ENCODE data around the gene INVS.

INVS gene

DNA sequence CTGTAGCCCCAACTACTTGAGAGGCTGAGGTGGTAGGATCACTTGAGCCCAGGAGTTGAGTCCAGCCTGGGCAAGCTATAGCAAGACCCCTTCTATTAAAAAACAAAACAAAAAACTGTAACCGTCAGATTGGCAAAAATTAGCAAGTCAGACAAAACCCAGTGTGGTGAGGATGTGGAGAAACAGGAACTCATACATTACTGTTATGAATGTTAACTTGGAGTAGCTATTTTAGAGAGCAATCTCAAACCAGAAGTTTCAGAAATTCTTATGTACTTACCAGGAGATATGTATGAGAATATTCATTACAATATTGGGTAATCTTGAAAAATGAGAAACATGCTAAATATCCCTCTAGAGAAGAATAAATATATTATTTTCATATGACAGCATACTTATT lies 120.3 kb downstream of the INVS start:
- CTCF ChIA-PET = interaction anchor here (0.8 to 1.4 kb wide), 2 partner anchors 17 to 188 kb away, joined by 4 read pairs; no protein-coding TSS in a partner anchor
- peak in 2 of 3 donors; percentile 65 to 76 for DNase-seq
- H3K4me1 ChIP-seq (ENCODE audit: control extremely low read depth in 1 of 4, control insufficient read depth in 4 of 4, insufficient read depth in 4 of 4, low read length in 3 of 4) = peaks cover 0 to 7% (median 4%) of the 10 kb centered on the region in 4 experiments
- POLR2A ChIA-PET = interaction anchor here (0.7 to 1.1 kb wide), 2 partner anchors 10 to 120 kb away, joined by 3 to 4 read pairs; no protein-coding TSS in a partner anchor
- H3K27ac ChIP-seq (ENCODE audit: insufficient read depth in 1 of 2, low read depth in 1 of 2, low read length in 2 of 2, poor library complexity in 1 of 2, severe bottlenecking in 2 of 2) = peak overlapping the region; percentile 7 to 26
- peak overlapping the region in 1 of 7 experiments; percentile 24 for H3K4me3 ChIP-seq (ENCODE audit: control insufficient read depth in 1 of 7, extremely low read depth in 1 of 7, insufficient read depth in 4 of 7, low read depth in 2 of 7, low read length in 6 of 7)
- H3K9me3 ChIP-seq (ENCODE audit: control extremely low read depth in 1 of 5, control insufficient read depth in 4 of 5, insufficient read depth in 2 of 5, low read depth in 1 of 5, low read length in 4 of 5) = no peaks in the 10 kb centered on the region
- H3K27me3 ChIP-seq (replicated peaks in 2 of 5; ENCODE audit: control insufficient read depth in 4 of 5, insufficient read depth in 5 of 5, low read length in 4 of 5) = no peaks in the 10 kb centered on the region
- H3K36me3 ChIP-seq (ENCODE audit: control insufficient read depth in 4 of 4, insufficient read depth in 4 of 4, low read length in 3 of 4) = peaks cover 0 to 21% (median 2%) of the 10 kb centered on the region in 4 experiments
- WGBS (ENCODE audit: insufficient coverage) = no CpG with 5 or more reads among the region's 1 CpG

DNA sequence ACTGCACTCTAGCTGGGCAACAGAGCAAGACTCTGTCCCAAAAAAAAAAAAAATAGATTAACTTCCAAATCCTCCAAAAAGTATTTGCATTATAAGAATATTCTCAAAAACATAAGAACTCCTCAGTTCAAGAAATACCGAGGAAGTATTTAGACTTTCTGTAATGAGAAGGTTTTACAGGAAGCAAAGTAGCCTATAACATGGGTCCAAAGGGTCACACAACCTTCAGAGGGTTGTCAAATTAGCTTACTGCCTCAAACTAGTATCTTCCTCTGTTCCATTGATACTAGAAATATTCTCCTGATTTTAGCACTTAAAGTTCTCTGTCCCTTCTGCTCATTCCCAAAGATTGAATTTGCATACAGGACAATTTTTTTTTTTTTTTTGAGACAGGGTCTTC lies 121.9 kb downstream of the INVS start:
- no peak for DNase-seq
- Histone ChIP-seq H3K9me3 (ENCODE audit: control extremely low read depth in 1 of 5, control insufficient read depth in 4 of 5, insufficient read depth in 2 of 5, low read depth in 1 of 5, low read length in 4 of 5) (no peaks in the 10 kb centered on the region), H3K36me3 (ENCODE audit: control insufficient read depth in 4 of 4, insufficient read depth in 4 of 4, low read length in 3 of 4) (peaks cover 0 to 13% (median under 1%) of the 10 kb centered on the region in 4 experiments), H3K27ac (ENCODE audit: insufficient read depth in 1 of 2, low read depth in 1 of 2, low read length in 2 of 2, poor library complexity in 1 of 2, severe bottlenecking in 2 of 2) (no peak overlapping the region), H3K4me3 (ENCODE audit: control insufficient read depth in 1 of 7, extremely low read depth in 1 of 7, insufficient read depth in 4 of 7, low read depth in 2 of 7, low read length in 6 of 7) (no peak overlapping the region), H3K27me3 (replicated peaks in 2 of 5; ENCODE audit: control insufficient read depth in 4 of 5, insufficient read depth in 5 of 5, low read length in 4 of 5) (no peaks in the 10 kb centered on the region), H3K4me1 (ENCODE audit: control extremely low read depth in 1 of 4, control insufficient read depth in 4 of 4, insufficient read depth in 4 of 4, low read length in 3 of 4) (peaks cover 0 to 7% (median 4%) of the 10 kb centered on the region in 4 experiments)
- ChIA-PET CTCF (interaction anchor here (0.7 to 1.5 kb wide), 7 partner anchors 11 to 987 kb away, joined by 3 to 6 read pairs (median 3); no protein-coding TSS in a partner anchor), POLR2A (interaction anchor here (0.7 kb wide), 2 partner anchors 320 to 956 kb away, joined by 6 to 14 read pairs; no protein-coding TSS in a partner anchor)
- WGBS (ENCODE audit: insufficient coverage) = no CpG with 5 or more reads among the region's 1 CpG

DNA sequence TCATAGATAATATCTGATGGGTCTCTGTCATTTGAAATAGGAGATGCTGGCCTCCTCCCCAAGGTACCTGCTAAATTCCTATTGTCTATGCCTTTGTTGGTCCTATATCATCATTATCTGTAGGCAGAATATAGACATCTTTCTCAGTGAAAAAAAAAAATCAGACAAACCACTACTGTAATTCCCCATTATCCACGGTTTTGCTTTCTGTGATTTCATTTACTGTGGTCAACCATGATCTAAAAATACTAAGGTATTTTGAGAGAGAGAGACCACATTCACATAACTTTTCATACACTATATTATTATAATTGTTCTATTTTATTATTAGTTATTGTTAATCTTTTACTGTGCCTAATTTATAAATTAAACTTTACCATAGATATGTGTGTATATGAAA lies 122.5 kb downstream of the INVS start:
- H3K36me3 ChIP-seq (ENCODE audit: control insufficient read depth in 4 of 4, insufficient read depth in 4 of 4, low read length in 3 of 4) = peaks cover 0 to 8% (median 4%) of the 10 kb centered on the region in 4 experiments
- no peaks in the 10 kb centered on the region for H3K27me3 ChIP-seq (replicated peaks in 2 of 5; ENCODE audit: control insufficient read depth in 4 of 5, insufficient read depth in 5 of 5, low read length in 4 of 5)
- POLR2A ChIA-PET = no interaction called here
- no peak overlapping the region for H3K27ac ChIP-seq (ENCODE audit: insufficient read depth in 1 of 2, low read depth in 1 of 2, low read length in 2 of 2, poor library complexity in 1 of 2, severe bottlenecking in 2 of 2)
- no peak for DNase-seq
- no peak overlapping the region for H3K4me3 ChIP-seq (ENCODE audit: control insufficient read depth in 1 of 7, extremely low read depth in 1 of 7, insufficient read depth in 4 of 7, low read depth in 2 of 7, low read length in 6 of 7)
- H3K4me1 ChIP-seq (ENCODE audit: control extremely low read depth in 1 of 4, control insufficient read depth in 4 of 4, insufficient read depth in 4 of 4, low read length in 3 of 4) = peaks cover 0 to 7% (median 4%) of the 10 kb centered on the region in 4 experiments
- CTCF ChIA-PET = interaction anchor here (0.9 to 1.5 kb wide), 6 partner anchors 11 to 1057 kb away, joined by 3 to 4 read pairs (median 3); no protein-coding TSS in a partner anchor
- no CpG with 5 or more reads among the region's 1 CpG for WGBS (ENCODE audit: insufficient coverage)
- H3K9me3 ChIP-seq (ENCODE audit: control extremely low read depth in 1 of 5, control insufficient read depth in 4 of 5, insufficient read depth in 2 of 5, low read depth in 1 of 5, low read length in 4 of 5) = no peaks in the 10 kb centered on the region

DNA sequence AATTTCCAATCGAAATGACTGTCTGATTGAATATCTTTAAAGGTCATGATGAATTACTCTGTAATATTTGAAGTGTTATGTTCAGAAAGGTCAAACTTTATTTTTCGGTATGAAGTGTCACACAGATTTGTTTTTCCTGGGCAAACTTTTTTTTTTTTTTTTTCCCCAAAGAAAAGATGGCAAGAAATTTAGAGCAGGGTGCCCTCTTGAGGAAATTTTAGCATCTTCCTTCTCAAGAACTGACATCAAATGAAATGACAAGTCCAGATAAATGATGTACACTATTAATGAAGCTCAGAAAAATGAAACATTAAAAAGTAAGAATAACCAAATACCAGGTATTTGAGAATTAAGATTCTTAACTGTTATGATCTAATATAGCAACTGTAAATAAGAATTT lies 123.6 kb downstream of the INVS start:
- no peak overlapping the region for H3K27ac ChIP-seq (ENCODE audit: insufficient read depth in 1 of 2, low read depth in 1 of 2, low read length in 2 of 2, poor library complexity in 1 of 2, severe bottlenecking in 2 of 2)
- POLR2A ChIA-PET = no interaction called here

GRCh38 chr9:100227636-100228035 lies 128.6 kb downstream of the INVS start:
- no peak overlapping the region for H3K27ac ChIP-seq (ENCODE audit: insufficient read depth in 1 of 2, low read depth in 1 of 2, low read length in 2 of 2, poor library complexity in 1 of 2, severe bottlenecking in 2 of 2)
- H3K27me3 ChIP-seq (replicated peaks in 2 of 5; ENCODE audit: control insufficient read depth in 4 of 5, insufficient read depth in 5 of 5, low read length in 4 of 5) = no peaks in the 10 kb centered on the region
- H3K4me1 ChIP-seq (ENCODE audit: control extremely low read depth in 1 of 4, control insufficient read depth in 4 of 4, insufficient read depth in 4 of 4, low read length in 3 of 4) = no peaks in the 10 kb centered on the region
- no peaks in the 10 kb centered on the region for H3K9me3 ChIP-seq (ENCODE audit: control extremely low read depth in 1 of 5, control insufficient read depth in 4 of 5, insufficient read depth in 2 of 5, low read depth in 1 of 5, low read length in 4 of 5)
- H3K4me3 ChIP-seq (ENCODE audit: control insufficient read depth in 1 of 7, extremely low read depth in 1 of 7, insufficient read depth in 4 of 7, low read depth in 2 of 7, low read length in 6 of 7) = no peak overlapping the region
- 94% methylated on average over 2 of the region's 2 CpGs for WGBS (ENCODE audit: insufficient coverage)
- peaks cover 0 to 25% (median 12%) of the 10 kb centered on the region in 4 experiments for H3K36me3 ChIP-seq (ENCODE audit: control insufficient read depth in 4 of 4, insufficient read depth in 4 of 4, low read length in 3 of 4)
- ChIA-PET CTCF (no interaction called here), POLR2A (no interaction called here)
- DNase-seq = peak in 1 of 3 donors; percentile 4

More for the DNA sequence above, 123.6 kb downstream of the INVS start:
- WGBS (ENCODE audit: insufficient coverage) = no CpG with 5 or more reads among the region's 2 CpGs
- CTCF ChIA-PET = interaction anchor here (0.5 to 2.1 kb wide), 6 partner anchors 121 to 1058 kb away, joined by 3 to 6 read pairs (median 3); no protein-coding TSS in a partner anchor
- Histone ChIP-seq H3K4me1 (ENCODE audit: control extremely low read depth in 1 of 4, control insufficient read depth in 4 of 4, insufficient read depth in 4 of 4, low read length in 3 of 4) (peaks cover 0 to 7% (median 4%) of the 10 kb centered on the region in 4 experiments), H3K27me3 (replicated peaks in 2 of 5; ENCODE audit: control insufficient read depth in 4 of 5, insufficient read depth in 5 of 5, low read length in 4 of 5) (no peaks in the 10 kb centered on the region), H3K9me3 (ENCODE audit: control extremely low read depth in 1 of 5, control insufficient read depth in 4 of 5, insufficient read depth in 2 of 5, low read depth in 1 of 5, low read length in 4 of 5) (no peaks in the 10 kb centered on the region), H3K36me3 (ENCODE audit: control insufficient read depth in 4 of 4, insufficient read depth in 4 of 4, low read length in 3 of 4) (peaks cover 0 to 10% (median 6%) of the 10 kb centered on the region in 4 experiments), H3K4me3 (ENCODE audit: control insufficient read depth in 1 of 7, extremely low read depth in 1 of 7, insufficient read depth in 4 of 7, low read depth in 2 of 7, low read length in 6 of 7) (no peak overlapping the region)
- DNase-seq = peak; percentile 25 to 29 (median 29)

DNA sequence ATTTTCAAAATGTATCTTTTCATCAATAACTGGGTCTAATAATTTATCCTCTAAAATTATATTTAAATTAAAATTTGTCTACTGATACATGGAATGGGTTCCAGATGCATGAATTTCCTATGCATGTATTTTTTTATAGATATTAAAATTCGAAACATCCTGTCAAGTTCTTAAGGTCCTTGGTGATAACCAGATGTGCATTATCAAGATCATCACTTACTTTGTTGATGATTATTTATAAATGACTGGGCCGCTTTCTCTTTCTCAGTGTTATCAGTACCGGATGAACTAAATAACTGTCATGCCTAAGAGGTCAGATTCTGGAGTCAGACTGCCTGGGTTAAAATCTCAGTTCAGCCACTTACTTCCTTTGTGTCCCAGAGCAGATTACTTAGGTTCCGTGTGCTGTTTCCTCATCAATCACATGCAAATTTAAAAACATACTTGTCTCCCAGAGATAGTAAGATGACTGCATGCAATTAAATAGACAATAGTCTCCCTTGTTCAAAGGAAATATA lies 129.4 kb downstream of the INVS start:
- no peaks in the 10 kb centered on the region for H3K27me3 ChIP-seq (replicated peaks in 2 of 5; ENCODE audit: control insufficient read depth in 4 of 5, insufficient read depth in 5 of 5, low read length in 4 of 5)
- H3K36me3 ChIP-seq (ENCODE audit: control insufficient read depth in 4 of 4, insufficient read depth in 4 of 4, low read length in 3 of 4) = peaks cover 0 to 25% (median 12%) of the 10 kb centered on the region in 4 experiments
- no peak overlapping the region for H3K4me3 ChIP-seq (ENCODE audit: control insufficient read depth in 1 of 7, extremely low read depth in 1 of 7, insufficient read depth in 4 of 7, low read depth in 2 of 7, low read length in 6 of 7)
- CTCF ChIA-PET = no interaction called here
- H3K27ac ChIP-seq (ENCODE audit: insufficient read depth in 1 of 2, low read depth in 1 of 2, low read length in 2 of 2, poor library complexity in 1 of 2, severe bottlenecking in 2 of 2) = no peak overlapping the region
- POLR2A ChIA-PET = no interaction called here
- 89% methylated on average over 2 of the region's 4 CpGs for WGBS (ENCODE audit: insufficient coverage)
- H3K9me3 ChIP-seq (ENCODE audit: control extremely low read depth in 1 of 5, control insufficient read depth in 4 of 5, insufficient read depth in 2 of 5, low read depth in 1 of 5, low read length in 4 of 5) = no peaks in the 10 kb centered on the region
- peak in 1 of 3 donors; percentile 27 for DNase-seq
- H3K4me1 ChIP-seq (ENCODE audit: control extremely low read depth in 1 of 4, control insufficient read depth in 4 of 4, insufficient read depth in 4 of 4, low read length in 3 of 4) = no peaks in the 10 kb centered on the region

DNA sequence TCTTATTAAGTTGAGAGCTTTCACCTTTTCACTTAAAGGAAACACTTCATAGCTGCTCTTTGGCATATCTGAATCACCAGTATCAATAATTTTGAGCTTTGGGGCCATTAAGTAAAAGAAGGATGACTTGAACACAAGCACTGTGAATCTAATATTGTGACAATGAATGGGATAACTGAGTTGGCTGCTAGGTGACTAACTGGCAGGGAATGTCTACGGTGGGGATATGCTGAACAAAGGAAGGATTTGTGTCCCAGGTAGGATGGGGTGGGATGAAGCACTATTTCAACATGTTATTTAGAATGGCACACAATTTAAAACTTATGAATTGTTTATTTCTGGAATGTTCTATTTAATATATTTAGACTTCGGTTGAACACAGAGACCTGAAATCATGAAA lies 130.1 kb downstream of the INVS start:
- Histone ChIP-seq H3K9me3 (ENCODE audit: control extremely low read depth in 1 of 5, control insufficient read depth in 4 of 5, insufficient read depth in 2 of 5, low read depth in 1 of 5, low read length in 4 of 5) (peaks cover 0 to under 1% (median 0%) of the 10 kb centered on the region in 5 experiments), H3K36me3 (ENCODE audit: control insufficient read depth in 4 of 4, insufficient read depth in 4 of 4, low read length in 3 of 4) (peaks cover 0 to 25% (median 12%) of the 10 kb centered on the region in 4 experiments), H3K4me1 (ENCODE audit: control extremely low read depth in 1 of 4, control insufficient read depth in 4 of 4, insufficient read depth in 4 of 4, low read length in 3 of 4) (no peaks in the 10 kb centered on the region), H3K4me3 (ENCODE audit: control insufficient read depth in 1 of 7, extremely low read depth in 1 of 7, insufficient read depth in 4 of 7, low read depth in 2 of 7, low read length in 6 of 7) (no peak overlapping the region), H3K27ac (ENCODE audit: insufficient read depth in 1 of 2, low read depth in 1 of 2, low read length in 2 of 2, poor library complexity in 1 of 2, severe bottlenecking in 2 of 2) (no peak overlapping the region), H3K27me3 (replicated peaks in 2 of 5; ENCODE audit: control insufficient read depth in 4 of 5, insufficient read depth in 5 of 5, low read length in 4 of 5) (no peaks in the 10 kb centered on the region)
- ChIA-PET CTCF (interaction anchor here (0.7 kb wide), 1 partner anchor 16 kb away, joined by 3 read pairs; no protein-coding TSS in a partner anchor), POLR2A (no interaction called here)
- 100% methylated on average over 1 of the region's 2 CpGs for WGBS (ENCODE audit: insufficient coverage)
- no peak for DNase-seq

Measured in common myeloid progenitor, CD34-positive (primary cell).